Occipital lobe (tissue), 1 donor: ENCODE results near the gene ENC1. TPM values are rescaled to one million over a fixed set of nuclear protein-coding genes. Genes with fewer than 3 reads are reported as not detected.

Experiments
- total RNA-seq: library from RNA; depleted of rRNA; stranded (reverse); fragments of >200 nt; gene quantifications from one replicate; pipeline ENCODE4 v1.2.3, GENCODE V29; 2014

ENC1 gene
- total RNA-seq, 1 donor from 2014 or later, result 1,378 TPM

Other genes starting within 250 kb of the ENC1 start
- gene HEXB, start 44.5 kb upstream of the ENC1 start, total RNA-seq, result 22.5 TPM
- gene GFM2, start 126.4 kb upstream of the ENC1 start, total RNA-seq, result 61.0 TPM
- 56.3 TPM for gene NSA2, start 126.5 kb upstream of the ENC1 start, total RNA-seq
- gene FAM169A, start 225.7 kb upstream of the ENC1 start, total RNA-seq, result 90.6 TPM